H7 (cell line): ENCODE measurements around the gene CCDC172. TPM values are rescaled to one million over a fixed set of nuclear protein-coding genes. Genes with fewer than 3 reads are reported as not detected.

Experiments
- DNase-seq: peaks from one replicate; pipeline ENCODE4 v3.0.0; 2012
- H3K27me3 ChIP-seq: 2 replicates; pipeline ENCODE4 v1.6.0; 2011; ENCODE audit warnings: mild to moderate bottlenecking, low read length; ENCODE audit not compliant: control insufficient read depth, insufficient read depth
- H3K36me3 ChIP-seq: replicated peaks from 2 replicates; pipeline ENCODE4 v1.5.1; 2011; ENCODE audit warnings: low read length; ENCODE audit not compliant: control insufficient read depth, insufficient read depth
- H3K4me3 ChIP-seq: 2 replicates; pipeline ENCODE4 v1.5.1; 2011; ENCODE audit warnings: low read depth, mild to moderate bottlenecking, control low read depth, low read length, moderate library complexity; ENCODE audit not compliant: insufficient read depth
- total RNA-seq: library from RNA; depleted of rRNA; stranded (reverse); fragments of >200 nt; shearing (Covaris generic); gene quantifications from 2 replicates; pipeline ENCODE4 v1.2.3, GENCODE V29; 2014; rRNA removed

The CCDC172 gene, protein sequence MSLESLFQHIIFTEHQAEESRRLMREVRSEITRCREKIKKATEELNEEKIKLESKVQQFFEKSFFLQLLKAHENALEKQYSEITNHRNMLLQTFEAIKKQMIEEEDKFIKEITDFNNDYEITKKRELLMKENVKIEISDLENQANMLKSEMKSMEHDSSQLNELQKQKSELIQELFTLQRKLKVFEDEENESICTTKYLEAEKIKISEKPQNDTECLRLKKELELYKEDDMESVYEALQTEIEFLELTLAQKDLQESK
- total RNA-seq = 1.0 and 3.4 TPM in 2 replicates

DNA sequence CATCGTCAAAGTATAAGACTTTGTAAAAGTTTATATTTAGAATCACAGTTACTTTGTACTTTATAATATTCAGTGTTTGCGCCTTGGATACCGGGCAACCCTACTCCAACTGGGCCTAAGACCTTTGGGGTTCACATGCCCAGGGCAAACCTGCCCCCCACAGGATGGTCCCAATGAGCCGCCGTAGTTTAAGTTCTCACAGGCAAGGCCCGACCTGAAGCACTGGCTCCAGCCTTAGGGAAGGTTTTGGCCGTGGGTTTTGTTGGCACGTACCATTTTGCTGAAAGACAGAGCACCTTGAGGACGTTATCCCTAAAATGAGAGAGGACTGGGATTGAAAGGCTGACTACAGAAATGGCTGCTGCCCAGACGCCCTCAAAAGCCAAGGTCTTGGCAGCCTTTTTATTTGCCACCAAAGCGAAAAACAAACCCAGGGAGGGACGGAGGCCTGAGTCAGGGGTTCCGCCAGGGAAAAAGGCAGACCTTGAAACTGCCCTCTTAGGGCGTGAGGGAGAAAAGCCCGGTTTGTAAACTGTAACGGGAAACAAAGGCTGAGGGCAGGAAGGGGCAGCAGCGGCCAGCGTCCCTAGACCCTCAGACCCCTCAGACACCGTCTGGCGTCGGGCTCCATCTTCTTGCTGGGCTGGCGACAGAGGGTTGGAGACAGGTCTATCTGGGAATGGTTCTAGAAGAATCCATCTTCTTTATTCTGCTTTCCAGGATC is at the start of gene CCDC172:
CCDC172 (plus strand) TSS at position 222 of the 724 bp plus-strand sequence. CDS start 564 bp downstream, outside the sequence.
- peak; percentile 6 for DNase-seq
- Histone ChIP-seq H3K4me3 (no peak within 1 kb of the TSS), H3K36me3 (no peaks in the 10 kb centered on the region), H3K27me3 (no peaks in the 10 kb centered on the region)

DNA sequence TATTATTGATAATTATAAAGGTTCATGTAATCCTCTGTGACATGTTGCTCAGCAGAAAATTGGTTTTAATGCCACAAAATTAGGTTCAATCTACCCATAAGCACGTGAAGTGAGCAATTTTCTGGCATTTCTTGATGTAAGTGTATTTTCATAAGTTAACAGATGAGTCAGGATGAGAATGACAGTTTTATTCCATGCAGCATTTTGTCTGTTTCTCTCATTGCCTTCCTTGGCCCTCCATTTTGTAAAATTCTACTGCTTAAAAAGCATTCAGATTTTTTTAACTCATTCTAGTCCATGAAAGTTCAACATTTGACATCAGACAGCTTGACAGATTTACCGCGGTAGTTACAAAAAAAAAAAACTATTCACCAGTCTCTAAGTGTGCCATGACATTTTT is 47.3 kb upstream of the CCDC172 start:
- no peaks in the 10 kb centered on the region for H3K36me3 ChIP-seq
- no peak overlapping the region for H3K4me3 ChIP-seq
- no peak for DNase-seq
- H3K27me3 ChIP-seq = peaks cover 41% of the 10 kb centered on the region

DNA sequence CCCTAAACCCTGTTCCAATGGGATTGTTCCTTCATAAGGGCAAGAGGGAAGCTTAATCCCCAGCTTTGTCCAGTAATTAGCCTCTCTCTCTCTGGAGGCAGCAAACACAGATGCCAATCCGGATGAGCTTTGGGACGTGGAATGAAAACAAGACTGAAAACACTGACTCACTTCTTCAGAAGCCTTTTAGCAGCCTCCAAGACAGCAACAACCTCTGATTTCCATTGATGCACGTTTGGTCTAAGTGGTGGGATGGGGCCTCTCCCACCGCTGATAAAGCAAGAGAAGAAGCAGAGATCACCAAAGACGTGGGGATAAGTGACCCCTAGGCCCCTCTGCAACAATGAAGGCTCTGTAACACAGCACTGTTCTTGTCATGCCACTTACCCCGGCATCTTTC is 45.4 kb upstream of the CCDC172 start:
- H3K4me3 ChIP-seq = no peak overlapping the region
- no peak for DNase-seq
- peaks cover 22% of the 10 kb centered on the region for H3K27me3 ChIP-seq
- no peaks in the 10 kb centered on the region for H3K36me3 ChIP-seq

DNA sequence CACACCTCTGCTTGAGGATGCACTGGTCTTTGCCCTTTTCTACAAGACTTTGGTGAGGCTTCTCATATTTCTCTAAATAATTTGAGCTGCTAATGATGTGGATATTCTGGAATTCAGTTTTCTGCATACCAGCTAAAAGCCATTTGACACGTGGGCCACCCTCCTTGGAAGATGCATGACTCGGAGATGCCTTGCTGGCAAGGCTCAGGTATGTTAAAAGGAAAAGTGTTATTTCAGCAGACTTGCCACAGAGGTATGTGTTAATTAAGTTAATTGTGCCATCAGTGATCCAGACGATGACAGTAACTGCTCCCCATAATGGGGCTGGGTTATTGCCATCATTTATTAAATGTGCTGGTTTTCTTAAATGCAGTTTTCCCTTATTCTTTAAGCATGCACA is 42.5 kb upstream of the CCDC172 start:
- H3K36me3 ChIP-seq = no peaks in the 10 kb centered on the region
- H3K4me3 ChIP-seq = no peak overlapping the region
- H3K27me3 ChIP-seq = no peaks in the 10 kb centered on the region; the same call in 1 of the 2 replicates
- DNase-seq = no peak

DNA sequence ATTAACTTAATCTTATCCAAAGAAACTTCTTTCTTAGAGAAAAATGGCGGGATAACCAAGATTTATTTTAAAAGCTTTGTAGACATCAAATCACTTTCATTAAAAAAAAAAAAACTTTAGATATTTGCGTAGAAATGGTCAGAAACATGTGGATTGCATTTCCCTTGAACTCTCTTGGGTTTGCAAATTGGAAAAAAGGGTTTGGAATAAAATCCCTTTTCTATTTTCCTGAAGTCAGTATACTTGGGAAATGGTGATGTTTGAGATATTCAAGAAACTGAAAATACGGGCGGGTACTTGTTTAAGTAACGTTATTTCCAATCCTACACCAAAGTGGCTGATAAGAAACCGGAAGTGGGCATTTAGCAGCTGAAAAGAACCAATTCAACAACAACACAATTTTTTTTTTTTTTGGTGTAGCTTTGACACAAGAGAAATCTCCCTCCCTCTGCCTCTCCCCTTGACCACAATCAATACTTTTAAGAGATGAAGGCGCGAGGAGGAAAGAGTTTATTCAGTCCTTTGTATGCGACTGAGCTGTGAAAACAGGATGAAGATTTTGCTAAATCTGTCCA is 37.5 kb upstream of the CCDC172 start:
- no peaks in the 10 kb centered on the region for H3K36me3 ChIP-seq
- no peaks in the 10 kb centered on the region for H3K27me3 ChIP-seq
- H3K4me3 ChIP-seq = no peak overlapping the region
- no peak for DNase-seq

DNA sequence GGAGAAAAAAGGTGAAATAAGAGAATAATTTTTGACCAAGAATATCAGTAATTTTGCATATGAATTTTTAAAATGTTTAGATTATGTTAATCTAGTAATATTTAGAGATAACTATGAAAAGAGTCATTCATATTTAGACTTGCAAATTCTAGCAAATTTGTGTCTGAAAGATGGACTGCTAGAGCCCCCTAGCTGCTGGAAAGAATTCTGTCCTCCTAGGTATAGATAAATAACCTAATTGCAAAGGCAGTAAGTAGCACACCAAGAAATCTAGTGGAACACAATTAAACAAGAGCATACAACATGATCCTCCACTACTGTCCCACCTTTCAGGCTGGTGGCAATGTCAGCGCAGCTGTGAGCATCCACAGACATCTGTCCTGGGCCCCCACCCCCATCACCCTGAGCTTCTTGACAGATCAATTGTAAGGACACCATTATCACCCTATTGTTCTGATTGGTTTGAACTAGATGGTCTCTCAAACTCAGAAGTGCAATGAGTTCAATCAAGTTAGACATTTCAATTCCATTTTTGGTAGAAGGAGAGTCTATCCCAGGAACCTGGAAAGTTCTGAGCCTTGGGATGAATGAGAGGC is 36.2 kb upstream of the CCDC172 start:
- DNase-seq = peak; percentile 42
- no peaks in the 10 kb centered on the region for H3K27me3 ChIP-seq
- no peaks in the 10 kb centered on the region for H3K36me3 ChIP-seq
- no peak overlapping the region for H3K4me3 ChIP-seq

DNA sequence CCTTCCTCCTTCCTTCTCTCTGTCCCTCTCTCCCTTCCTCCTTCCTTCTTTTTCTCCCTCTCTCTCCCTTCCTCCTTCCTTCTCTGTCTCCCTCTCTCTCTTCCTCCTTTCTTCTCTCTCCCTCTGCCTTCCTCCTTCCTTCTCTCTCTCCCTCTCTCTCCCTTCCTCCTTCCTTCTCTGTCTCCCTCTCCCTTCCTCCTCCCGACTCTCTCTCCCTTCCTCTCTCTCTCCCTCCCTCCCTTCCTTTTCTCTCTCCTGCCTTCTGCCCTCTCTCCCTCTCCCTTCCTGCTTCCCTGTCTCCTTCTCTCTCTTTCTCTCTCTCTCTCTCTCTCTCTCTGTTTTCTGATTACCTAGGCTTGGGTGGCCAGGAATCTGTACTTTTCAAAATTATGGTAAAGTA is 34.6 kb upstream of the CCDC172 start:
- no peak overlapping the region for H3K4me3 ChIP-seq
- DNase-seq = no peak
- no peaks in the 10 kb centered on the region for H3K27me3 ChIP-seq
- no peaks in the 10 kb centered on the region for H3K36me3 ChIP-seq

DNA sequence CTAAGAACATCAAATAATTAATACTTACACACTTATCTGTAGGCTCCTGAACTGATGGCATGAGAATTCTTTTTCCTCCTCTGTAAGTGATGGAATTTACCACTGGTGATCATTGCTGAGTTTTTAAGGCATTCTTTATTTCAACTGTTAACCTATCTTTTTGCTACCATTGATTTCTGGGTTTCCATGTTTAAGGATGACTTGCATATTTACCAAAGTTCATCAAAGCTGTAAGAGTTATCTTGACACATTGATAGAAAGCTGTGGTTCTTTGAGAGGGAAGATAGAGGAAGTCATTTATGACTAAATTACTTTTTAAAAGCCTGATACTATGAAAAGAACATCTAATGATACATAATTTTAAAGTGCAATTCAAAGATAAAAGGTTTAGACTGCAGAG is 31.8 kb upstream of the CCDC172 start:
- DNase-seq = no peak
- no peaks in the 10 kb centered on the region for H3K27me3 ChIP-seq
- H3K36me3 ChIP-seq = no peaks in the 10 kb centered on the region
- H3K4me3 ChIP-seq = no peak overlapping the region

DNA sequence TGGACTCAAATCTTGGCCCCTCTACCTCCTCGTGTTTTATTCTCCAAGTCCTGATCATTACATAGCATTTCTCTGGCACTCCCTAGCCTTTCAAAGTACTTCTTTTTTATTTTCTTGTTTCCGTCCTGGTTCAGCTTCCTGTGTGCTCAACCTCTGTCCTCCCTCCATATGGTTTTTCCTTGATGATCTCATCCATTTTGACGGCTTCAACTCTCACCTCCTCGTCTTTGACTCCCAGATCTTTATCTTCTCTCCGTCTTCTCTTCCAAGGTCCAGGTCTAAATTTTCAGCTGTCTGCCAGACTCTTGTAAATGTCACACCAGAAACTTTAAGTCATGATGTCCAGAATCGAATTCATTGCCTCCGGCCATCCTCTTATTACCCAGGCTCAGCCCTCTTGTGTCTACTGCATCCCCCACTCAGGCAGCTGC is 27.9 kb upstream of the CCDC172 start:
- no peak for DNase-seq
- Histone ChIP-seq H3K27me3 (no peaks in the 10 kb centered on the region), H3K36me3 (no peaks in the 10 kb centered on the region), H3K4me3 (no peak overlapping the region)

DNA sequence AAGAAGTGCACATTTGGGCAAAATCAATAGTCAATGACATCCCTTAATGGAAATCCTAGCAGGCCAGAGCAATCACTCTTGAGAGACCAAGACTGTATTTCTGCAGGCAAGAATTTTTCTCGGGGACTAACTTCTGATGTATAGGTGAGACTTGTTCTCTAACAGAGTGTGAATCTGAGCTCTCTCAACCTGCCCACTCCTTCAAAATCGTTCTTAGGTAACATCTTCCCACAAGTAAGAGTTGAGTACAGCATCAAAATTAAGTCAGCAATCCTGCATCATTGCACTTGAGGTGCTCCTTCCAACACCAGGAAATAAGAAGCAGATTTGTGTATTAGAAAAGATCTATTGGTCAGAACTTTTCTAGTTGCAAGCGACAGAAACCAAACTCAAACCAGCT is 25.7 kb upstream of the CCDC172 start:
- no peaks in the 10 kb centered on the region for H3K27me3 ChIP-seq
- DNase-seq = no peak
- no peaks in the 10 kb centered on the region for H3K36me3 ChIP-seq
- H3K4me3 ChIP-seq = no peak overlapping the region

DNA sequence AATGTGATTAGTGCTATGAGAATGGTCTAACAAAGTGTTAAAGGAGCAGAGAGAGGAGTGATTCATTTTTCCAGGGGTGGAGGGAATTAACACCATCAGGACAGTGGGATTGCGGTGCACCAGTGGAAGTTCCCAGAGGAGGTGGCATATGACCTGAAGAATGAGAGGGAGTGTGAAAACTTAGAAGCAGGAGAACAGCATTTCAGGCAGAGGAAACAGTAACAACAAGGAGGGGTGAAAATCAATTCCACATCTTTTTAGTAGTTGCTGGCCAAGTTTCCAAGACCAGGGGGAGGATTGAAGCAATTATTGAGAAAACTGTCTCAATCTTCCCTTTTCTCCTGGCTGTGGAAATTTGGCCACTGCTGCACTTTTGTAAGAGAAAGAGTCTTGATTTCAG is 23.7 kb upstream of the CCDC172 start:
- H3K4me3 ChIP-seq = no peak overlapping the region
- no peaks in the 10 kb centered on the region for H3K36me3 ChIP-seq
- no peak for DNase-seq
- no peaks in the 10 kb centered on the region for H3K27me3 ChIP-seq

DNA sequence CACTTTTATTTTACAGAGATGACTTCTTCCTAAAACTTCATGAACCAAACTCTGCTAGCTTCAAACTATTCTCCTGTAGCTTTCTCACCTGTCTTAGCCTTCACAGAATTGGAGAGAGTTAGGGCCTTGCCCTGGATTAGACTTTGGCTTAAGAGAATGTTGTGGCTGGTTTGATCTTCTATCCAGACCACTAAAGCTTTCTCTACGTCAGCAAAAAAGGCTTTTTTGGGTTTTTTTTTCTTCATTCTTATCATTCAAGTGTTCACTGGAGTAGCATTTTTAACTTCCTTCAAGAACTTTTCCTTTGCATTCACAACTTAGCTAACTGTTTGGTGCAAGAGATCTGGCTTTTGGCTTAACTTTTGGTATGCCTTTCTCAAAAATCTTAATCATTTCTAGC is 19.3 kb upstream of the CCDC172 start:
- DNase-seq = no peak
- H3K27me3 ChIP-seq = no peaks in the 10 kb centered on the region
- H3K4me3 ChIP-seq = no peak overlapping the region
- no peaks in the 10 kb centered on the region for H3K36me3 ChIP-seq

DNA sequence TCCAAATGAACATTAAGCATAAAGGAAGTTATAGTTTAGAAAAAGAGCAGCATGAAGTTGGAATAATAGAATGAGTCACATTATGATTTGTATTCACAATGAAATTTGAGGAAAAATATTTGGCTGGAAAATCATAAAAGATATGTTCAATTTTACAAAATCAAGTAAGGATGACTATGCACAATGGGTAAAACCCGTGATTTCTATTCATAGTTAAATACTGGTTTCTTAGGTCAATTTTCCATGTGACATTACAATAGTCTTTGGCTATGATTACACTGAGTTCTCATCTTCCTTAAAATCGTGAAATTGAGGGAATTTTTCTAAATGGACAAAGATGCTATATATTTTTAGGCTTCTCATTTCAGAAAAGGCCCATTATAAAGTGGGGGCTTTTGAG is 17.4 kb upstream of the CCDC172 start:
- DNase-seq = no peak
- Histone ChIP-seq H3K27me3 (no peaks in the 10 kb centered on the region), H3K36me3 (no peaks in the 10 kb centered on the region), H3K4me3 (no peak overlapping the region)

DNA sequence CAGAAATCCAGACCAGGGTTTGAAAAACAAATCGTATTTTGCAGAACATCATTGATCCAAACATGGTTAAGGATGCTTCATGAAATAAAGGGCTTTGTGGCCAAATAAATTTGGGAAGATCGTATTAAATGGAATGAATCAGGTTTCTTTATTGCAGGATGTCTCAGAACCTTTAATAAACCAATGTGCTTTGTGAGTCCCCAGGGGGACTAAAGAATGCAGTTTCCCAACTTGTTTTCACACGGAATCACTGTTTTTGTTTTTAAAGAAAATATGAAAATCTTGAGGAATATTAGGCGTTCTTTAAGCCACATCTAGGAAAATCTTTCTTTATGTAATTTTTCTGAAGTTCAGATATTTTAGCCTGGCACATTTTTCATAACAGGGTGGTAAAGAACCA is 16.8 kb upstream of the CCDC172 start:
- no peaks in the 10 kb centered on the region for H3K36me3 ChIP-seq
- DNase-seq = no peak
- no peaks in the 10 kb centered on the region for H3K27me3 ChIP-seq
- H3K4me3 ChIP-seq = no peak overlapping the region

DNA sequence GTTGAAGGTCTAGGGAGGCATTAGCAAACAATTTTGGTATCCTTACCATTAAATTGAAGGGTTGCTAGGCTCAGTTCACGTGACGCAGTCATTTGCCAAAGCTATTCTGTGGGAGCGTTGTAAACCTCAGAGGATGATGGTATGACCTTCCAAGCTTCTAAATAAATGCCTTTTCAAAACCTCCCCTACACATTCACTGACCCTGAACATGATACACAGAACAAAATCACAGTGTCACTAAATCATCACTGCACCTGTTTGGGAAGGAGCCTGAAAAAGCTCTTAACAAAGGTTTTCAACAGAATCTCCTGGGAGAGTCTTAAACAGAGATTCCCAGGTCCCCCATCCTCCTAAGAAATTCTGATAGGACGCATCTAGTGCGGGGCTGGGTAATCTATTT is 13.2 kb upstream of the CCDC172 start:
- Histone ChIP-seq H3K36me3 (no peaks in the 10 kb centered on the region), H3K4me3 (no peak overlapping the region)

More for the DNA sequence above, 13.2 kb upstream of the CCDC172 start:
- H3K27me3 ChIP-seq = no peaks in the 10 kb centered on the region
- no peak for DNase-seq
